OCI-M2 (cell line): Measurements from ENCODE around the gene STAG1.
"Not testable (repeated sequence)": the region's sequence is repeated elsewhere in the genome, so short reads cannot be mapped to it uniquely, and the experiment has no call there.

ENCODE experiments used
- DNase-seq: peaks from one replicate; lab custom pipeline; 2025; ENCODE audit not compliant: unreplicated experiment; lab: John Stamatoyannopoulos, UW

STAG1 gene

GRCh38 chr3:136653628-136654027, 98.5 kb downstream of the STAG1 start:
- no peak for DNase-seq

GRCh38 chr3:136651581-136651980, 100.6 kb downstream of the STAG1 start:
- DNase-seq: no peak

GRCh38 chr3:136650461-136650860, 101.7 kb downstream of the STAG1 start:
- DNase-seq: no peak

- DNase-seq: no peak
Measured at GRCh38 chr3:136645915-136646314, 106.3 kb downstream of the STAG1 start.

- no peak for DNase-seq
Measured at GRCh38 chr3:136644212-136644611, 108.0 kb downstream of the STAG1 start.

- DNase-seq: not testable (repeated sequence)
Measured at GRCh38 chr3:136643380-136643779, 108.8 kb downstream of the STAG1 start.

- no peak for DNase-seq
Measured at GRCh38 chr3:136642711-136643110, 109.5 kb downstream of the STAG1 start.

- DNase-seq: no peak
Measured at GRCh38 chr3:136639069-136639468, 113.1 kb downstream of the STAG1 start.

- no peak for DNase-seq
Measured at GRCh38 chr3:136637176-136637575, 115.0 kb downstream of the STAG1 start.

- DNase-seq: no peak
Measured at GRCh38 chr3:136634821-136635220, 117.4 kb downstream of the STAG1 start.

- no peak for DNase-seq
Measured at GRCh38 chr3:136632625-136633081, 119.5 kb downstream of the STAG1 start.

GRCh38 chr3:136631424-136631823, 120.8 kb downstream of the STAG1 start:
- no peak for DNase-seq

GRCh38 chr3:136630915-136631314, 121.3 kb downstream of the STAG1 start:
- no peak for DNase-seq

- no peak for DNase-seq
Measured at GRCh38 chr3:136626493-136626892, 125.7 kb downstream of the STAG1 start.

- DNase-seq: no peak
Measured at GRCh38 chr3:136624894-136625815, 127.0 kb downstream of the STAG1 start.

GRCh38 chr3:136624371-136624770, 127.8 kb downstream of the STAG1 start:
- DNase-seq: no peak

- DNase-seq: no peak
Measured at GRCh38 chr3:136621628-136622027, 130.6 kb downstream of the STAG1 start.

GRCh38 chr3:136620436-136620835, 131.7 kb downstream of the STAG1 start:
- no peak for DNase-seq

GRCh38 chr3:136617969-136618525, 134.1 kb downstream of the STAG1 start:
- not testable (repeated sequence) for DNase-seq

- no peak for DNase-seq
Measured at GRCh38 chr3:136617198-136617597, 135.0 kb downstream of the STAG1 start.

- DNase-seq: no peak
Measured at GRCh38 chr3:136612512-136612911, 139.7 kb downstream of the STAG1 start.

GRCh38 chr3:136606990-136607389, 145.2 kb downstream of the STAG1 start:
- DNase-seq: no peak
